GM23338 (cell line): ENCODE results near the gene OPRD1. TPM values are rescaled to one million over a fixed set of nuclear protein-coding genes. Genes with fewer than 3 reads are reported as not detected.

ENCODE experiments used
- CTCF ChIP-seq, 2 experiments: fragments of 200-600 bp in 1 of 2; sonication (generic) in 1 of 2; conservative IDR thresholded peaks; 2 replicates each; pipeline versions ENCODE4 v1.5.1 to v1.6.1; 2016 to 2017; ENCODE audit warnings: antibody characterized with exemption in 2 of 2, low read depth in 2 of 2, mild to moderate bottlenecking in 2 of 2, moderate library complexity in 1 of 2
- ETS1 ChIP-seq: IDR thresholded peaks from 2 replicates; pipeline ENCODE4 v1.6.1; 2016; ENCODE audit warnings: antibody characterized with exemption
- NANOG ChIP-seq: IDR thresholded peaks from 2 replicates; pipeline ENCODE4 v1.6.1; 2016; ENCODE audit warnings: antibody characterized with exemption, borderline replicate concordance
- POLR2AphosphoS5 ChIP-seq: IDR thresholded peaks from 2 replicates; pipeline ENCODE4 v1.6.1; 2016; ENCODE audit warnings: antibody characterized with exemption, low read depth
- REST ChIP-seq: IDR thresholded peaks from one replicate; pipeline ENCODE4 v1.6.1; 2018; ENCODE audit warnings: antibody characterized with exemption; ENCODE audit not compliant: unreplicated experiment
- ZNF331 ChIP-seq: fragments of 250-450 bp; sonication (Bioruptor Pico); IDR thresholded peaks from 2 replicates; pipeline ENCODE4 v1.5.0; 2020; ENCODE audit warnings: low read depth, mild to moderate bottlenecking, moderate library complexity
- ZNF462 ChIP-seq: fragments of 250-450 bp; sonication (Bioruptor Pico); IDR thresholded peaks from 2 replicates; pipeline ENCODE4 v1.5.0; 2020; ENCODE audit warnings: mild to moderate bottlenecking, moderate library complexity
- polyA plus RNA-seq: library from polyadenylated mRNA; unstranded; fragments of >200 nt; fragmentation: Nextera tagmentation; extraction: Ambion mirVana; gene quantifications from 2 replicates; pipeline ENCODE4 v1.2.1, GENCODE V29; 2016
- total RNA-seq: library from RNA; depleted of rRNA; stranded (reverse); fragments of >200 nt; shearing (Covaris generic); gene quantifications from 2 replicates; pipeline ENCODE4 v1.2.3, GENCODE V29; 2014

Gene OPRD1
- total and polyA plus RNA-seq, 2 experiments from 2014 or later = 0.55 to 2.3 TPM

- TF ChIP-seq ZNF462 (CRISPR knock-in tag) = no peak
- no peak for TF ChIP-seq NANOG
- TF ChIP-seq CTCF (conservative IDR thresholded peaks at IDR 0.05; ENCODE audit: low read depth in 2 of 2) = no peak
- no peak for TF ChIP-seq ZNF331
- TF ChIP-seq REST = no peak
- no peak for TF ChIP-seq ETS1
- TF ChIP-seq POLR2AphosphoS5 = no peak
These were observed 35.6 kb upstream of the OPRD1 start (continued) for GRCh38 chr1:28776341-28776740.
